GM12872 (cell line): ENCODE results near the gene STRN3.

Source experiments
- TF ChIP-seq, protein P1 (sequence below): IDR thresholded peaks from 3 replicates; pipeline ENCODE4 v1.5.1; 2011; ENCODE audit warnings: low read depth, mild to moderate bottlenecking, low read length, moderate library complexity; ENCODE audit not compliant: insufficient read depth

Gene STRN3

DNA sequence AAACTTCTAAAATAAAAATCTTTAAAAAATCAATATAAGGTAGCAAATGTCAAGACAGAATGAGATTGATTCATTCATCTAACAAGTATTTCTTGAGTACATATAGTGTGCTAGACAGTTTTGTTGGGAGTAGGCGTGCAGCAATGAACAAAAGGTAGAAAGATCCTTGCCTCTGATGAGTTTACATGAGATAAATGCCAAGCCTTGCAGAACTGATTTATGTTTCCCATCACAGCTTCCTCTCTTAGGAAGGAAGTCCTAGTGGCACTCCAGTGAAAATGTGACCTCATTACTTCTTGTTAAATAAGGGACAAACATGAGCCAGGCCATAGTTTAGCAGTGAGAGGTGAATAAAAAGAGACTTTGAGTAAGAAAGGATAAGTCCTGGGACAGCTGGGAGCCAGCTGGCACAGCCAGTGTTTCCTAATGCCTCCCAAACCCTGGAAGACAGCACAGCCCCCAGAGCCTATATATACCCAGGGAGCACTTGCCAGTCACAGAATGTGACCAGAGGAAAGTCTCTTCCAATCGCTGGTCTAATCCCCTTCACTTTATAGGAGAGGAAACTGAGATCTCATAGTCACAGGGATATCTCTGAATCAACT, 156.5 kb downstream of the STRN3 start:
- TF ChIP-seq, protein P1, sequence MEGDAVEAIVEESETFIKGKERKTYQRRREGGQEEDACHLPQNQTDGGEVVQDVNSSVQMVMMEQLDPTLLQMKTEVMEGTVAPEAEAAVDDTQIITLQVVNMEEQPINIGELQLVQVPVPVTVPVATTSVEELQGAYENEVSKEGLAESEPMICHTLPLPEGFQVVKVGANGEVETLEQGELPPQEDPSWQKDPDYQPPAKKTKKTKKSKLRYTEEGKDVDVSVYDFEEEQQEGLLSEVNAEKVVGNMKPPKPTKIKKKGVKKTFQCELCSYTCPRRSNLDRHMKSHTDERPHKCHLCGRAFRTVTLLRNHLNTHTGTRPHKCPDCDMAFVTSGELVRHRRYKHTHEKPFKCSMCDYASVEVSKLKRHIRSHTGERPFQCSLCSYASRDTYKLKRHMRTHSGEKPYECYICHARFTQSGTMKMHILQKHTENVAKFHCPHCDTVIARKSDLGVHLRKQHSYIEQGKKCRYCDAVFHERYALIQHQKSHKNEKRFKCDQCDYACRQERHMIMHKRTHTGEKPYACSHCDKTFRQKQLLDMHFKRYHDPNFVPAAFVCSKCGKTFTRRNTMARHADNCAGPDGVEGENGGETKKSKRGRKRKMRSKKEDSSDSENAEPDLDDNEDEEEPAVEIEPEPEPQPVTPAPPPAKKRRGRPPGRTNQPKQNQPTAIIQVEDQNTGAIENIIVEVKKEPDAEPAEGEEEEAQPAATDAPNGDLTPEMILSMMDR: no peak

DNA sequence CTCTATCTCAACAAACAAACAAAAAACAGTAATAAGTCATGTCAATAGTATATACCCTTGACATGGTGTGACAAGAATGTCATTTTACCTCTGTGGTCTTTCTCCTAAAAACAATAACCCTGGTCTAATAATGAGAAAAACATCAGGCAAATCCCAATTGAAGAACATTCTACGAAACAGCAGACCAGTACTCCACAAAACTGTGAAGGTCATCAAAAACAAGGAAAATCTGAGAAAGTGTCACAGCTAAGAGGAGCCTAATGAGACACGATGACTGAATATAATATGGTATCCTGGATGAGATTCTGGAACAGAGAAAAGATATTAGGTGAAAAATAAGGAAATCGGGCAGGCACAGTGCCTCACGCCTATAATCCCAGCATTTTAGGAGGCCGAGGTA, 157.4 kb downstream of the STRN3 start:
- TF ChIP-seq, protein P1: no peak

DNA sequence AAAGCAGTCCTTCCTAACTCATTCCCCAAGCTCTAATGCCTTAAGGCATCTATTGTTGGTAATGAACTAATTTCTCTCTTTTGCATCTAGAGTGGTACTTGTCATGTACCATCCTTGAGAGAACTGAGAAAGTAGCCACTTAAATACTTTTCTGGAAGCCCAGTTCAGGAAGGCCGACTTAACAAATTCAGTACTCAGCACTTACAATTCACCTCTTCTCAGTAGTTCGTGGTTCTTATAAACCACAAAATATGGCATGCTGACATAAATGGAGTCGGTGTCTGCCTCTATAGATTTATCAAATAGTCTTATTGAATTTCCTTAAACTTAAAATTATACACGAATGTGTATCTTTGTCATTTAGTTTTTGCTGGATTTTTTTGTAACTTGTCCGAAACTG, 161.2 kb downstream of the STRN3 start:
- TF ChIP-seq, protein P1: no peak

DNA sequence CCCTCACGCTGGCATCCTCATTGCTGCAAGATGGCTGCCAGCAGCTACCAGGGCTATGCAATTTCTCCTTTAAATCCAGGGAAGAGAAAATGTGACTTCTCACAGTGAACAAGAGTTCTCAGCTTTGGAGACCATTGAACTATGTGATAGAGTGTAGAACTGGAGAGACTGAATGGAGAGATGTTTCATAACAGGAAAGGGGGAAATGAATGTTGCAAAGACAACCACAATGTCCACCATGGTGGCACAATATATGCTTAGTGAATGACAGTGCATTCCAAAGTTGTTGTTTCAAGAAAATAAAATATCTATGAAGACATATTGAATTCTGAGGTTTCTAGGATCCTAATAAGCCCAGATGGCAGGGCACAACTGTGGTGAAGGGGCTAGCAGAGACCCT, 165.0 kb downstream of the STRN3 start:
- TF ChIP-seq, protein P1: no peak

DNA sequence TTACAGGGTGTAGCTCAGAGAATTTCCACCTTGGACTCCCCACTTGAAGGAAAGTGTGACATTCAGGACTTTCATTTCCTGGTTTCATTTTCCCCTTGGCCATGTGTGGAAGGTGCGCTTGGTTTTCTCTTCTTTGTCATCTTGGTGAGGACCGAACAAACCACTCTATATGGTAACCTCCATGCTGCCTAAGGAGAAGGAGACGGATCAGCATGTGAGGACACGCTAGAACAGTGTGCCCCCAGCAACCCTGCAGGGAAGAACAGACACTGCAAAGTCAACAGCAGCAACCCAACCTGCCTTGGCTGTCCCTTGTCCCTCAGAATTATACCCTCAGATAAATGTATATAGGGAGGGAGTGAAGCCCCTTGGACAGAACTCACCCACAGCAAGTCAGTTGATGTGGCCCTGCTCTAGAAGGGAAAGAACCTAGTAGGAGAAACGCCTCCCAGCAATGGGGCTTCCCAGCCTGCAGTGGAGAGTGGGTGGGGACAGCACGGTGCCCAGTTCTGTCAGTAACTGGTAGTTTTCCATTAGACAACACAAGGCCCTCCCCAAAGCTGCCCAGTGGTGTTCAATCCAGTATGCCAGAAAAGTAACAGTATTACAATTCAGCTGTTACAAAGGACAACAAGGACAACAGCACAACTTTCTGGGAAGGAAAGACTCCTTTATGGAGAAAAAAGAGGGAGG, 170.7 kb downstream of the STRN3 start:
- TF ChIP-seq, protein P1: no peak

DNA sequence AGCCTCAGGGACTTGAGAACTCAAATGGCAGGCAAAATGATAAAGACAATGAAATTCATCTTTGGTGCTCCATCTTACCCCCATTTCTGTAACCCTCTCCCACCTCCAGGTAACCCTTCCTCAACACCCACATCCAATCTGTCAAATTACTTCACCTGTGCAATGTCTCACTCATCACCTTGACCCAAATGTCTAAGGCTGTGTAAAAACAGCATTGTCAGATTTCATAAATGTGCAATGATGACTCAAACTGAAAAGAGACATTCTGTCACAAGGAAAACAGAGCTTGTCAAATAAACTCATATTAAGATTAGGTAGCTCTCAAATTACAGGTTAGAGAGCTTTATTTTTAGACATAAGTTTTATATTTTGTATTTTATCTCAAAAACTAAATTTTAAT, 171.7 kb downstream of the STRN3 start:
- TF ChIP-seq, protein P1: no peak

DNA sequence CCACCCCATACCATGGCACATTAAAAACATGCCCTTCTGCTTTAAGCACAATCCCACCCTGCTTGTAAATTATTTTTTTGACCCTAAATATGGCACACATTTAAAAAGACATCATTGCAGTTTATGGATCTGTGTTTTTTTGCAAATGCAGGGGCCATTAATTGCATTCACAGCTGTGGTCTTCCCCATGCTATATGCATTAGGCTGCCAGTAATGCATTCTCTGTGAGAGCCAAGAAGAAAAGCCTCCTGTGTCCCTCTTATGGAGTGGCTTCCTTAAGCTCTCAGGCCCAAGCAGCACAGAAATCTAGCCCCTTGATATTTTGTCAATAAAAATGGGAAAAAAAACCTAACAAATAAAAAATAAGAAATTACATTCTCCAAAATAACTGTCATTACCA, 172.2 kb downstream of the STRN3 start:
- TF ChIP-seq, protein P1: no peak
